HL-60 (cell line): Measurements from ENCODE around the gene SVOPL.

Source experiments
- DNase-seq, 2 experiments: peaks; one replicate each; pipeline ENCODE4 v3.0.0-alpha.2; 2010 to 2020; ENCODE audit warnings: low read depth in 1 of 2, low spot score in 1 of 2
- H3K27ac ChIP-seq: fragments of 250-450 bp; sonication (Bioruptor Pico); replicated peaks from 2 replicates; pipeline ENCODE4 v1.5.1; 2020; ENCODE audit warnings: mild to moderate bottlenecking, moderate library complexity
- H3K27me3 ChIP-seq: fragments of 250-450 bp; sonication (Bioruptor Pico); 2 replicates; pipeline ENCODE4 v1.5.1; 2021; ENCODE audit warnings: mild to moderate bottlenecking, moderate library complexity; ENCODE audit not compliant: insufficient read depth, poor library complexity, severe bottlenecking
- H3K4me3 ChIP-seq: replicated peaks from 2 replicates; pipeline ENCODE4 v1.5.1; 2011; ENCODE audit warnings: mild to moderate bottlenecking, control low read depth, low read length; ENCODE audit not compliant: insufficient read depth
- CTCF ChIP-seq: IDR thresholded peaks from one replicate; pipeline ENCODE4 v1.5.1; 2011; ENCODE audit warnings: low read length, control low read depth, inconsistent platforms; ENCODE audit not compliant: insufficient read depth
- GABPA ChIP-seq: IDR thresholded peaks from 2 replicates; pipeline ENCODE4 v1.6.1; 2012; ENCODE audit warnings: low read depth
- POLR2AphosphoS5 ChIP-seq: IDR thresholded peaks from 2 replicates; pipeline ENCODE4 v1.6.1; 2012; ENCODE audit warnings: low read depth
- SPI1 ChIP-seq: IDR thresholded peaks from 2 replicates; pipeline ENCODE4 v1.6.1; 2012; ENCODE audit warnings: low read depth, mild to moderate bottlenecking, borderline replicate concordance
- TF ChIP-seq, protein P1 (sequence below): IDR thresholded peaks from 2 replicates; pipeline ENCODE4 v1.6.1; 2012; ENCODE audit warnings: low read depth; ENCODE audit not compliant: insufficient replicate concordance

The SVOPL gene

GRCh38 chr7:138585283-138585993, 115.7 kb downstream of the SVOPL start:
- TF ChIP-seq CTCF, result no peak
- TF ChIP-seq GABPA, result no peak
- TF ChIP-seq, protein P1, sequence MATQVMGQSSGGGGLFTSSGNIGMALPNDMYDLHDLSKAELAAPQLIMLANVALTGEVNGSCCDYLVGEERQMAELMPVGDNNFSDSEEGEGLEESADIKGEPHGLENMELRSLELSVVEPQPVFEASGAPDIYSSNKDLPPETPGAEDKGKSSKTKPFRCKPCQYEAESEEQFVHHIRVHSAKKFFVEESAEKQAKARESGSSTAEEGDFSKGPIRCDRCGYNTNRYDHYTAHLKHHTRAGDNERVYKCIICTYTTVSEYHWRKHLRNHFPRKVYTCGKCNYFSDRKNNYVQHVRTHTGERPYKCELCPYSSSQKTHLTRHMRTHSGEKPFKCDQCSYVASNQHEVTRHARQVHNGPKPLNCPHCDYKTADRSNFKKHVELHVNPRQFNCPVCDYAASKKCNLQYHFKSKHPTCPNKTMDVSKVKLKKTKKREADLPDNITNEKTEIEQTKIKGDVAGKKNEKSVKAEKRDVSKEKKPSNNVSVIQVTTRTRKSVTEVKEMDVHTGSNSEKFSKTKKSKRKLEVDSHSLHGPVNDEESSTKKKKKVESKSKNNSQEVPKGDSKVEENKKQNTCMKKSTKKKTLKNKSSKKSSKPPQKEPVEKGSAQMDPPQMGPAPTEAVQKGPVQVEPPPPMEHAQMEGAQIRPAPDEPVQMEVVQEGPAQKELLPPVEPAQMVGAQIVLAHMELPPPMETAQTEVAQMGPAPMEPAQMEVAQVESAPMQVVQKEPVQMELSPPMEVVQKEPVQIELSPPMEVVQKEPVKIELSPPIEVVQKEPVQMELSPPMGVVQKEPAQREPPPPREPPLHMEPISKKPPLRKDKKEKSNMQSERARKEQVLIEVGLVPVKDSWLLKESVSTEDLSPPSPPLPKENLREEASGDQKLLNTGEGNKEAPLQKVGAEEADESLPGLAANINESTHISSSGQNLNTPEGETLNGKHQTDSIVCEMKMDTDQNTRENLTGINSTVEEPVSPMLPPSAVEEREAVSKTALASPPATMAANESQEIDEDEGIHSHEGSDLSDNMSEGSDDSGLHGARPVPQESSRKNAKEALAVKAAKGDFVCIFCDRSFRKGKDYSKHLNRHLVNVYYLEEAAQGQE, result no peak
- TF ChIP-seq POLR2AphosphoS5, result no peak
- no peak for TF ChIP-seq SPI1
- Histone ChIP-seq H3K4me3 (no peak overlapping the region), H3K27ac (no peak overlapping the region), H3K27me3 (no peaks in the 10 kb centered on the region)
- no peak for DNase-seq

DNA sequence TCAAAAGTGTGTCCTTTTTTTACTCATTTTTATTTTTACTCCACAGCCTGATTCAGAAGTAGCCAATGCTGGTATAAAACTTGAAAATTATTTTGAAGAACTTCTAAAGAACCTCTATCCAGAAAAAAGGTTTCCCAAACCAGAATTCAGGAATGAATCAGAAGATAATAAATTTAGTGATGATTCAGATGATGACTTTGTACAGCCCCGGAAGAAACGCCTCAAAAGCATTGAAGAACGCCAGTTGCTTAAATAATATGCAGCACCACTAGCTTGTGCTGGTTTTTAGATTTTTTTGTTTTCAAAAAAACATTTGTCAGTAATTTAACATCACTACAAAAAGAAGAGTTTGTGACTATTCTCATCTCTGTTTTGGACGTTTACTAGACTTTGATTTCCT, 116.5 kb downstream of the SVOPL start:
- TF ChIP-seq GABPA (no peak), SPI1 (no peak), POLR2AphosphoS5 (no peak), CTCF (no peak)
- TF ChIP-seq, protein P1, result no peak
- H3K27me3 ChIP-seq, result no peaks in the 10 kb centered on the region
- H3K4me3 ChIP-seq, result no peak overlapping the region
- no peak for DNase-seq
- no peak overlapping the region for H3K27ac ChIP-seq

GRCh38 chr7:138584283-138584682, 116.9 kb downstream of the SVOPL start:
- TF ChIP-seq GABPA (no peak), POLR2AphosphoS5 (no peak), SPI1 (no peak), CTCF (no peak)
- TF ChIP-seq, protein P1, result no peak
- no peak overlapping the region for H3K4me3 ChIP-seq
- no peaks in the 10 kb centered on the region for H3K27me3 ChIP-seq
- DNase-seq, result no peak
- no peak overlapping the region for H3K27ac ChIP-seq
